ENCODE data around the gene BTBD16.

Gene BTBD16

GRCh38 chr10:122287570-122287969 lies 16.5 kb downstream of the BTBD16 start:
- TF ChIP-seq CTCF (IDR thresholded peaks at IDR 0.05; ENCODE audit: insufficient read depth, low read length, missing control alignments): no peak
- CTCF ChIA-PET: interaction anchor here (1.2 to 7.2 kb wide), 7 partner anchors 8 to 276 kb away, joined by 3 to 48 read pairs (median 13); no protein-coding TSS in a partner anchor
- H3K4me3 ChIP-seq (ENCODE audit: low read depth, low read length): no peak overlapping the region
- POLR2A ChIA-PET: no interaction called here
- no peak for DNase-seq (ENCODE audit: low read depth, low spot score)

GRCh38 chr10:122288262-122288661 lies 17.2 kb downstream of the BTBD16 start:
- H3K4me3 ChIP-seq (ENCODE audit: low read depth, low read length): no peak overlapping the region
- ChIA-PET CTCF (interaction anchor here (1.2 to 7.2 kb wide), 6 partner anchors 9 to 275 kb away, joined by 3 to 48 read pairs (median 12); no protein-coding TSS in a partner anchor), POLR2A (no interaction called here)
- no peak for DNase-seq (ENCODE audit: low read depth, low spot score)
- TF ChIP-seq CTCF (IDR thresholded peaks at IDR 0.05; ENCODE audit: insufficient read depth, low read length, missing control alignments): no peak

GRCh38 chr10:122288917-122289316 lies 17.8 kb downstream of the BTBD16 start:
- no peak overlapping the region for H3K4me3 ChIP-seq (ENCODE audit: low read depth, low read length)
- DNase-seq (ENCODE audit: low read depth, low spot score): no peak
- ChIA-PET POLR2A (no interaction called here), CTCF (interaction anchor here (2.0 to 7.2 kb wide), 4 partner anchors 9 to 146 kb away, joined by 5 to 48 read pairs (median 28); no protein-coding TSS in a partner anchor)
- TF ChIP-seq CTCF (IDR thresholded peaks at IDR 0.05; ENCODE audit: insufficient read depth, low read length, missing control alignments): no peak

- no peak for TF ChIP-seq CTCF (IDR thresholded peaks at IDR 0.05; ENCODE audit: insufficient read depth, low read length, missing control alignments)
- H3K4me3 ChIP-seq (ENCODE audit: low read depth, low read length): no peak overlapping the region
- CTCF ChIA-PET: interaction anchor here (1.0 to 7.2 kb wide), 4 partner anchors 11 to 148 kb away, joined by 3 to 48 read pairs (median 8); no protein-coding TSS in a partner anchor
- DNase-seq (ENCODE audit: low read depth, low spot score): no peak
- POLR2A ChIA-PET: no interaction called here
Observed at GRCh38 chr10:122290334-122290733, 19.2 kb downstream of the BTBD16 start.

- TF ChIP-seq CTCF (IDR thresholded peaks at IDR 0.05; ENCODE audit: insufficient read depth, low read length, missing control alignments): no peak
- POLR2A ChIA-PET: no interaction called here
- CTCF ChIA-PET: interaction anchor here (1.1 to 7.2 kb wide), 4 partner anchors 11 to 149 kb away, joined by 3 to 48 read pairs (median 6); no protein-coding TSS in a partner anchor
- no peak overlapping the region for H3K4me3 ChIP-seq (ENCODE audit: low read depth, low read length)
- DNase-seq (ENCODE audit: low read depth, low spot score): no peak
Observed at GRCh38 chr10:122290833-122291532, 19.9 kb downstream of the BTBD16 start.

GRCh38 chr10:122291739-122292138 lies 20.6 kb downstream of the BTBD16 start:
- ChIA-PET POLR2A (no interaction called here), CTCF (interaction anchor here (1.1 to 8.6 kb wide), 5 partner anchors 12 to 274 kb away, joined by 3 to 146 read pairs (median 8); no protein-coding TSS in a partner anchor)
- DNase-seq (ENCODE audit: low read depth, low spot score): no peak
- no peak for TF ChIP-seq CTCF (IDR thresholded peaks at IDR 0.05; ENCODE audit: insufficient read depth, low read length, missing control alignments)
- H3K4me3 ChIP-seq (ENCODE audit: low read depth, low read length): no peak overlapping the region
